Measurements from ENCODE around the gene CTAG2. TPM values are rescaled to one million over a fixed set of nuclear protein-coding genes. Genes with fewer than 3 reads are reported as not detected.
"Not testable (repeated sequence)": the region's sequence is repeated elsewhere in the genome, so short reads cannot be mapped to it uniquely, and the experiment has no call there.

The CTAG2 gene
- polyA plus RNA-seq (ENCODE audit: insufficient read length in 3 of 3), result not detected
- long read RNA-seq, donor 1, result 0 reads
- long read RNA-seq, donor 2, result 0 reads
- long read RNA-seq, donor 3, result 0 reads
- long read RNA-seq, donor 4, result 0 reads
- long read RNA-seq, donor 5, result 0 reads
- long read RNA-seq, donor 6, result 0 reads
- long read RNA-seq, donor 7, result 0 reads
- long read RNA-seq, donor 8, result 0 reads
- long read RNA-seq, donor 9, result 0 reads
- long read RNA-seq, donor 10, result 0 reads
- long read RNA-seq, donor 11, result 0 reads
- long read RNA-seq, donor 12, result 0 reads
- long read RNA-seq, donor 13, result 0 reads
- long read RNA-seq, donor 14, result 0 reads
- long read RNA-seq, donor 15, result 0 reads
- long read RNA-seq, donor 16, result 0 reads

DNA sequence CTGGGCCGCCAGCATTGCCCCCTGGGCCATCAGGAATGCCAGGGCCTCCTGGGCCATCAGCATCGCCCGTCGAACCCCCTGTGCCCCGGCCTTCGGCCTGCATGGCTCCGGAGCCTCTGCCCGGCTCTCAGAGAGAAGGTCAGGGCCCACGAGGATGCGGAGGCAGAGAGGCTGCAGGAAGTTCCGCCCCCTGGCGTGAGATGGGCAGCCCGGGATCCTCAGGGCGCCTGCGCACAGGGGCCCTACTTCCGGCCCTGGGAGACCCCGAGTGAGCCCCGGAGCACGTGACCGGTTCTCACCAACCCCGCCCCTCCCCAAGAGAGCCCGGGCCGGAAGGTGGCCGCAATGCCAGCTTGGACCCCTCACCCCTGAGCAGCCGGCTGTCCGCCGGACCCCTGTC is at the start of gene CTAG2:
Gene CTAG2, minus strand, starts transcription at position 167 of the 400 bp plus-strand sequence. Its CDS starts 64 bp downstream, at position 103.
- DNase-seq, result not testable (repeated sequence)

DNA sequence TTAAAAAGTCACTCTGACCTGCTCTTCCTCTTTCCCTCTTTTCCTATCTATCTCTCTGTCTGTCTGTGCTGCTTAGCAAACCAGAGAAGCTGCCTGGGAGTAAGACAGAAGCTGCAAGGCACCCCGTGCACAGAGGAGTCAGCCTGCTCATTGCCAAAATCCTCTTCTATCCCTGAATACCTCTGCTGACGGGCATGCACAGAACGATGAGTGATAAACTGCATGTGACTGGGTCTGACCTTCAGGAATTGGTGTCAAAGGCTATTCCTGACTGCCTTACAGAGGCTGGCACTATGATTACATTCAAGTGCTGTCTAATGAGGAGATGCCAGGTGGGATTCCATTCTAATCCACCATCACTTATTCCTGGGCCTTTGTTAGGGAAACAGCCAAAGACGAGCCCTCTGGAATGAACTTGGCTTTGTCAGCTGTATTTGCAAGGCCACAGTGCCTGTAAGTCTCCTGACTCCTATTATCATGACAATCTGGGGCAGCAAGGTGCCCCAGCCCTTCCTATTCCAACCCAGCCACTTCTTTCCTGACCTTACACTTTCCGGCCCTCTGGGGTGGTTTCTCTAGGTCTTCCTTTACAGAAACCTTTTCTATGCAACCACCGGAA is 45.4 kb upstream of the CTAG2 start:
- no peak for DNase-seq

DNA sequence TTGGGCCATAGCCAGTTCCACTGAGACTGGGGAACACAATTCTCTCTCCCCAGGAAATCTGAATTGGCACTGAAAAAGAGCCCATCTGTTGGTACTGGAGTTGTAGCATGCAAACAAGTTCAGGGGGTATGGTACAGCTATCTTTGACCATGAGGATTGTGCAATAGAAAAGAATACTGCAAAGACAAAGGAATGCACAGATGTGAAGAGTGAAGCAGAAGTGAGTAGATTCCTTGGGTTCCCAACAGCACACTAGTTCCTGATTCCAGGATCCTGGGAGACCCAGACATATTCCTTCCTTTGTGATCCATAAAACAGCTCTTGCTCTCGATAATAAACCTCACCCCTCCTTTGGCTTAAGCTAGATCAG is 43.3 kb upstream of the CTAG2 start:
- DNase-seq, result no peak

DNA sequence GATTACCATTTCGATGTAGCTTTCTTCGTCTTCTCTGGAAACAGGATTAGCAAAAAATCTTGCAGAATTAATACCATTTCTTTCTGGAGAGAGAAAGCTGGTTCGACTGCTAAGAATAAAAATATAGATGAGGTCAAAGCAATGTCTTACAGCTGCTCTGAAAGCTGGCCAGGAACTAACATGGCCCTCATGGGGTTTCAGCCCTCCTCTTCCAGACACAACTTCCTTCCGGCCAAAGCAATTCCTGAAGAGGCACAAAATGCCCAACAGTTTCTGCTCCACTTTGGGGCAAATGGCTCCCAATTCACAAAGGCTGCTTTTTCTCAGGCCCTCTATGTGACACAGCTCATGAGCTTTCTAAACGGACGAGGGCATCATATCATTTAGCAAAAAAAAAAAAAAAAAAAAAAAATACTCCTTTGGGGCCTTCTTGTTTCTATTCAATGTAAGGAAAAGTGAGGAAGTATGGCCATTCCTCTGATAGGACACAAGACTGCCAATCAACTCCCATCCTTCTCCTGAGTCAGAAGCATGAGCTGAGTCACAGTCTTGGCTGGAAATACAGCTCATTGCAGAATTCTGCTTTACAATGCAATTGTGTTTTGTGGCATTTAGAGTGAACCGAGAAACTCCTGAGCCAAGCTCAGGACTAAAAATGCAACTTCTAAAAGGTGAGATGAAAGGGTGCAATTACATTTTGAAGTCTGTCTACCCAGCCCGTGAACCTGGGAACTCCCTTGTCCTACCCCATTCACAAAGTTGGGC is 42.7 kb upstream of the CTAG2 start:
- DNase-seq, result no peak

DNA sequence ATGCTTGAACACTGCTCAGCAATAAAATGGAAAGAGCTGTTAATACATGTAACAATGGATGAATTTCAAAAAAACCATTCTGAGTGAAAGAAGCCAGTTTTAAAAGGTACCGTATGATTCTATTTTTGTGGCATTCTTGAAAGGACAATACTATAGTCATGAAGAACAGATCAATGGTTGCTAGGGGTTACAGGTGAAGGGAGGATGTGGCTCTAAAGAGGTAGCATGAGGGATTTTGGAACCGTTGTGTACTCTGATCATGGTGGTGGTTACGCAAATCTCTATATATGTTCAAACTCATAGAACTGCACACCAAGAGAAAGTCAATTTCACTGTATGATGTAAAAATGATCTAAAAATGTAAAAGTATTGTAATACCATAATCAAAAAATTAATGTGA is 40.0 kb upstream of the CTAG2 start:
- DNase-seq, result no peak

DNA sequence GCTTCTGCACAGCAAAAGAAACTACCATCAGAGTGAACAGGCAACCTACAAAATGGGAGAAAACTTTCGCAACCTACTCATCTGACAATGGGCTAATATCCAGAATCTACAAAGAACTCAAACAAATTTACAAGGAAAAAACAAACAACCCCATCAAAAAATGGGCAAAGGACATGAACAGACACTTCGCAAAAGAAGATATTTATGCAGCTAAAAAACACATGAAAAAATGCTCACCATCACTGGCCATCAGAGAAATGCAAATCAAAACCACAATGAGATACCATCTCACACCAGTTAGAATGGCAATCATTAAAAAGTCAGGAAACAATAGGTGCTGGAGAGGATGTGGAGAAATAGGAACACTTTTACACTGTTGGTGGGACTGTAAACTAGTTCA is 37.1 kb upstream of the CTAG2 start:
- DNase-seq, result not testable (repeated sequence)

DNA sequence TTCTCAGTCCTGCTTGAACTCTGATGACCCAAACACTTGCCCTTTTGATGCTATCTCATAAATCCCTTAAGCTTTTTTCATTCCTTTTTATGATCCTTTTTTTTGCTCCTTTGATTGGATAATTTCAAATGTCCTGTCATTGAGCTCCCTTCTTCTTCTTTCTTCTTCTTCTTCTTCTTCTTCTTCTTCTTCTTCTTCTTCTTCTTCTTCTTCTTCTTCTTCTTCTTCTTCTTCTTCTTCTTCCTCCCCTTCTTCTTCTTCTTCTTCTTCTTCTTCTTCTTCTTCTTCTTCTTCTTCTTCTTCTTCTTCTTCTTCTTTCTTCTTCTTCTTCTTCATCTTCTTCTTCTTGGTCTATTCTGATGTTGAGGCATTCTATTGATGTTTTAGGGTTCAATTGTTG is 18.7 kb upstream of the CTAG2 start:
- not testable (repeated sequence) for DNase-seq

DNA sequence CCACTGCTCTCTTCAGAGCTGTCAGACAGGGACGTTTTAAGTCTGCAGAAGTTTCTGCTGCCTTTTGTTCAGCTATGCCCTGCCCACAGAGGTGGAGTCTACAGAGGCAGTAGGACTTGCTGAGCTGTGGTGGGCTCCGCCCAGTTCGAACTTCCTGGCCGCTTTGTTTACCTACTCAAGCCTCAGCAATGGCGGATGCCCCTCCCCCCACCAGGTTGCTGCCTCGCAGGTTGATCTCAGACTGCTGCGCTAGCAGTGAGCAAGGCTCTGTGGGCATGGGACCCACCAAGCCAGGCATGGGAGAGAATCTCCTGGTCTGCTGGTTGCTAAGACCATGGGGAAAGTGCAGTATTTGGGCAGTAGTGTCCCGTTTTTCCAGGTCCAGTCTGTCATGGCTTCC is 17.5 kb upstream of the CTAG2 start:
- DNase-seq, result not testable (repeated sequence)

DNA sequence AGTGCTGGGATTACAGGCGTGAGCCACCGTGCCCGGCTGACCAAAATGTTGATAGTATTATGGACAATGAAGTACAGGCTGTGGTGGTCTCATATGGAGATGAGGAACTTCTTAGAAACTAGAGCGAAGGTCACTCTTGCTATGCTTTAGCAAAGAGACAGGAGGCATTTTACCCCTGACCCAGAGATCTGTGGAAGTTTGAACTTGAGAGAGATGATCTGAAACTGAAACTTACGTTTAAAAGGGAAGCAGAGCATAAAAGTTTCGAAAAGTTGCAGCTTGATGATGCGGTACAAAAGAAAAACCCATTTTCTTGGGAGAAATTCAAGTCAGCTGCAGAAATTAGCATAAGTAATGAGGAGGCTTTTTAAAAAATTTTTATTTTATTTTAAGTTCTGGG is 8.5 kb upstream of the CTAG2 start:
- no peak for DNase-seq

DNA sequence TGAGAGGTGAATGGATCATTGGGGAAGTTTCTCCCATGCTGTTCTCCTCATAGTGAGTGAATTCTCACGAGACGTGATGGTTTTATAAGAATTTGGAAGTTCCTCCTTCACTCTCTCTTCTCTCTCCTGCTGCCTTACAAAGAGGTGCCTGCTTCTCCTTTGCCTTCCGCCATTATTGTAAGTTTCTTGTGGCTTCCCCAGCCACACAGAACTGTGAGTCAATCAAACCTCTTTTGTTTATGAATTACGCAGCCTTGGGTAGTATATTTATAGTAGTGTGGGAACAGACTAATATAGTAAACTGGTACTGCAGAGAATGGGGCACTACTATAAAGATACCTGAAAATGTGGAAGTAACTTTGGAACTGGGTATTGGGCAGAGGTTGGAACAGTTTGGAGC is 7.8 kb upstream of the CTAG2 start:
- no peak for DNase-seq

GRCh38 chrX:154660541-154660940 is 7.2 kb upstream of the CTAG2 start:
- DNase-seq, result no peak

- no peak for DNase-seq
Measured at GRCh38 chrX:154658957-154659356, 5.6 kb upstream of the CTAG2 start.

GRCh38 chrX:154658187-154658586 is 4.8 kb upstream of the CTAG2 start:
- no peak for DNase-seq

DNA sequence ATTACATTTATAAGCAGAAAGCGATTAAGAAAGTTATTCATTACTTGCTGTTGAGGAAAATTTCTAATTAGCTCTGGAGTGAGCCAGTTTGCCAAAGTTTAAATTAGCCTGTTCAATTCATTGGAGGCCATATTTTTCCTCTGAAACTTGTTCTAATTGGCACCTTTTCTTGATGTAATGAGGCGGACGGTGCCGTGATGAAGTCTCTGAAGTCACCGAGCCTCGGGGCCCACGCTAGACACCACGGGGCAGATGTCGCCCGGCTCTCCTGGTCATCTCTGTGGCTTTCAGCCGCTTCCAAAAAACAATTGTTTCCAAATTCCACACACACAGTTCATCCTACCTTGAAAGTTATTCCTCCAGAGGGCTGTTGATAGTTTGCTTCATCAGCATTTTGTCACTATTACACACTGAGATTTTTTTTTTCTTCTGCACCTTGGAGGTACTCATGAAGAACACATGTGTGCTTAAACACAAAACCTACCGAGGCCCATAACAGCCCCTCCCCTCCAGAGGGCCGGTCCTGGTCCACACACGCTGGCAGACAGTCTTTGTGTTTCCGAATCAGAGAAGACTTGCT is 3.9 kb upstream of the CTAG2 start:
- DNase-seq, result no peak

DNA sequence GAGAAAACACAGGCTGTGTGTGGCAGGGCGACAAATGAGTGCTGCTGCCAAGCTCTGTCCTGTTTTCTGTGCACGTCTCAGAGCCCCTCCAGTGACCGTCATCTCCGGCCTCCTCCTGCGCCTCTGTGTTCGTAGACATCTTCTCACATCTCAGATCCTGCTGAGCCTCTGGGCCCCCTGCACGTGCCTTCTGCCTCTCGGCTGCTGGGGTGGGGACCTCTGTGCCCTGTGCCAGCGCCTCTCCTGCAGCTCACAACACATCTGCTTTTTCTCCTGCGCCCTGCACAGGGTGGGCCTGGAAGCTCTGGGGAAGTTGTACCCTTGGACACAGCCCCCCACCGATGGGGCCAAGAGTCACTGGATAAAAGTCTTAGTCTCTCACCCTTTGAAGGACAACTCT is 2.4 kb upstream of the CTAG2 start:
- DNase-seq, result no peak

- no peak for DNase-seq
Measured at GRCh38 chrX:154655346-154655745, 2.0 kb upstream of the CTAG2 start.

DNA sequence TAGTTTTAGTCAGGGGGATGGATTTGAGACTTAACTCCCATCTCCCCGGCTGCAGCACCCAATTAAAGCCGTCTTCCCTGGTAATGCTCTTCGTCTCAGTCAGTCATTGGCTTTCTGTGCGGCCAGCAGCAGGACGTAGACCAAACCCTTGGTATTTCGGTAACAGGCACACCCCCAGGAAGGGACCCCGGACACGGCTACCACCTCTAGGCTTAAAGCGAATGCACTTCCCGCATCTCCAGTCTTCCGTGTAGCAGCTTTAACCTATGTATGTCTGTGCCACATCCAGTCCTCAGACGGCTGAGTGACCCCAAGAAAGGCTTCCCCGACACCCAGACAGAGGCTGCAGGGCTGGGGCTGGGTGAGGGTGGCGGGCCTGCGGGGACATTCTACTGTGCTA is 1.5 kb upstream of the CTAG2 start:
- no peak for DNase-seq

- no peak for DNase-seq
Measured at GRCh38 chrX:154654372-154654771, 993 bp upstream of the CTAG2 start.

- DNase-seq, result no peak
Measured at GRCh38 chrX:154653048-154653401, 354 bp downstream of the CTAG2 start.

DNA sequence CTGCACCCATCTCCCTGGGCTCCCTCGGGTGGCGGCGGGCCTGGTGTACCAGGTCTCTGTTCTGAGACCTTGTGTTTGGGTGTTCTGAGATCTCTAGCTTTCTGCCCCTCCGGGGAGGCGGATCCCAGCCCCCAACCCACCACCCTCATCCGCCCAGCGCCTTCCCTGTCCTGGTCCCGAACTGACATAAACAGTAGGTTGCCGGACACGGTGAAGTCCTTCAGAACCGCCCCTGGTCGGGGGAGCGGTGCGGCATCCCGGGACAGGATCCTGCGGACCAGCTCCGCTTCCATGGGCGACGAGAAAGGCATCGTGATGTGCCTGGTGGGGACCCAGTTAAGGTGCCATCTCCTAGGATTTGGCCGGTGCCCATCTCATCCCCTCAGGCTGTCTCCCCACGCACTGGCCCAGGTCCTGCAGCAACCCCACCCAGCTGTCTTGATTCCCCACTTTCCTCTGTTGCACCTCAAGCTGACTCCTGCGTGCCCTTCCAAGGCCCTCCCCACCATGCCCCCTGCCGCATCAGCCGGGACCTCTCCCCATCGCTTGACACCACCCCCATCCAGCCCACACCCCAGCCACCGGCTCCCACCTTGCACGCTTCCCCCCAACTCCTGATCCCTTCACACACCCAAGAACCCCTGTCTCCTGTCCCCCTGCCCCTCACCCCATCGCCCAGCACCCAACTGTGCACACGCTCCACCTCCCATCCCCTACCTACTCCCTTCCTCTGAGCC is 900 bp downstream of the CTAG2 start:
- DNase-seq, result no peak

DNA sequence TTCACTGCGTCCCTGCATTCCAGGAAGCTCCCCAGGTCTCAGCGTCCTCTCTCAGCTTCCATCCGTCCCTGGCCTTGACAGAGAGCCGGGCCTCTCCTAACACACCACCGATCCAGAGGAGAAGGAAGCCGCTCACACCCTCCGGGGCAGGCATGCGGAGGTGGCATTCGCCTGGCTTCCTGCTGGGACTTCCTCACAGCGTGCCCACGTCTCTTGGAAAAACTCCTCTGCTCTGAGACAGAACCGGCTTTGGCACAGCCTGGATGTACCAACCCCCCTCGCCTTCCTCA is 3.2 kb downstream of the CTAG2 start:
- DNase-seq, result no peak

GRCh38 chrX:154649503-154650220 is 3.7 kb downstream of the CTAG2 start:
- DNase-seq, result no peak
